ENCODE data around the gene EFCAB7.

Gene EFCAB7

GRCh38 chr1:63522891-63523728 lies at the start of gene EFCAB7, which contains the start of gene ITGB3BP:
Gene EFCAB7, plus strand, starts transcription at chr1:63523525. Its CDS starts 2,048 bp downstream, at chr1:63525573.
Gene ITGB3BP, minus strand, starts transcription at chr1:63523225. Its CDS starts 92 bp downstream, at chr1:63523133.
- H3K4me1 Mint-ChIP-seq, result peaks cover 35% of the 10 kb centered on the region
- H3K27ac Mint-ChIP-seq, result peak within 1 kb of the TSS; percentile 98 to 99
- ATAC-seq, result peak; percentile 96
- no peaks in the 10 kb centered on the region for H3K9me3 Mint-ChIP-seq
- peak within 1 kb of the TSS; percentile 93 to 100 for H3K4me3 Mint-ChIP-seq
- H3K27me3 Mint-ChIP-seq, result no peaks in the 10 kb centered on the region
- peak; percentile 87 to 89 for DNase-seq

GRCh38 chr1:63475761-63476160 lies 47.6 kb upstream of the EFCAB7 start:
- H3K27me3 Mint-ChIP-seq, result no peaks in the 10 kb centered on the region
- no peaks in the 10 kb centered on the region for H3K4me1 Mint-ChIP-seq
- no peak overlapping the region for H3K4me3 Mint-ChIP-seq
- DNase-seq (no peak), ATAC-seq (no peak)
- no peaks in the 10 kb centered on the region for H3K9me3 Mint-ChIP-seq
- no peak overlapping the region for H3K27ac Mint-ChIP-seq

- no peaks in the 10 kb centered on the region for H3K9me3 Mint-ChIP-seq
- no peak overlapping the region for H3K27ac Mint-ChIP-seq
- no peak overlapping the region for H3K4me3 Mint-ChIP-seq
- no peak for DNase-seq
- H3K4me1 Mint-ChIP-seq, result no peaks in the 10 kb centered on the region
- no peaks in the 10 kb centered on the region for H3K27me3 Mint-ChIP-seq
- no peak for ATAC-seq
Measured at GRCh38 chr1:63480057-63480456, 43.3 kb upstream of the EFCAB7 start.

- Mint-ChIP-seq H3K9me3 (no peaks in the 10 kb centered on the region), H3K27ac (no peak overlapping the region)
- ATAC-seq, result no peak
Measured at GRCh38 chr1:63486629-63487028, 36.7 kb upstream of the EFCAB7 start.

GRCh38 chr1:63487336-63488065 lies 35.8 kb upstream of the EFCAB7 start:
- no peak overlapping the region for H3K27ac Mint-ChIP-seq
- no peaks in the 10 kb centered on the region for H3K27me3 Mint-ChIP-seq
- no peaks in the 10 kb centered on the region for H3K9me3 Mint-ChIP-seq
- no peak for DNase-seq
- no peak for ATAC-seq
- no peak overlapping the region for H3K4me3 Mint-ChIP-seq
- H3K4me1 Mint-ChIP-seq, result no peaks in the 10 kb centered on the region

More at GRCh38 chr1:63486629-63487028, 36.7 kb upstream of the EFCAB7 start:
- no peaks in the 10 kb centered on the region for H3K27me3 Mint-ChIP-seq
- H3K4me1 Mint-ChIP-seq, result no peaks in the 10 kb centered on the region
- no peak overlapping the region for H3K4me3 Mint-ChIP-seq
- no peak for DNase-seq

- ATAC-seq (no peak), DNase-seq (no peak)
- H3K27ac Mint-ChIP-seq, result no peak overlapping the region
- peaks cover 7% of the 10 kb centered on the region for H3K4me1 Mint-ChIP-seq
- H3K27me3 Mint-ChIP-seq, result no peaks in the 10 kb centered on the region
- no peak overlapping the region for H3K4me3 Mint-ChIP-seq
- H3K9me3 Mint-ChIP-seq, result no peaks in the 10 kb centered on the region
Measured at GRCh38 chr1:63497577-63497976, 25.7 kb upstream of the EFCAB7 start.

- H3K4me1 Mint-ChIP-seq, result peaks cover 7% of the 10 kb centered on the region
- H3K27ac Mint-ChIP-seq, result no peak overlapping the region
- no peak for DNase-seq
- no peak for ATAC-seq
- H3K4me3 Mint-ChIP-seq, result no peak overlapping the region
- no peaks in the 10 kb centered on the region for H3K9me3 Mint-ChIP-seq
- no peaks in the 10 kb centered on the region for H3K27me3 Mint-ChIP-seq
Measured at GRCh38 chr1:63498106-63498505, 25.2 kb upstream of the EFCAB7 start.

GRCh38 chr1:63501256-63501655 lies 22.1 kb upstream of the EFCAB7 start:
- Mint-ChIP-seq H3K4me3 (no peak overlapping the region), H3K4me1 (peaks cover 7% of the 10 kb centered on the region), H3K27ac (no peak overlapping the region), H3K27me3 (no peaks in the 10 kb centered on the region), H3K9me3 (peaks cover 0 to 9% of the 10 kb centered on the region in 2 donors)
- no peak for DNase-seq
- ATAC-seq, result no peak

- ATAC-seq (no peak), DNase-seq (no peak)
- no peak overlapping the region for H3K27ac Mint-ChIP-seq
- H3K4me1 Mint-ChIP-seq, result no peaks in the 10 kb centered on the region
- no peak overlapping the region for H3K4me3 Mint-ChIP-seq
- no peaks in the 10 kb centered on the region for H3K27me3 Mint-ChIP-seq
- peaks cover 0 to 9% of the 10 kb centered on the region in 2 donors for H3K9me3 Mint-ChIP-seq
Measured at GRCh38 chr1:63506782-63507181, 16.5 kb upstream of the EFCAB7 start.

- Mint-ChIP-seq H3K9me3 (peaks cover 0 to 9% of the 10 kb centered on the region in 2 donors), H3K27me3 (no peaks in the 10 kb centered on the region), H3K4me3 (no peak overlapping the region), H3K4me1 (no peaks in the 10 kb centered on the region), H3K27ac (no peak overlapping the region)
- ATAC-seq, result no peak
- no peak for DNase-seq
Measured at GRCh38 chr1:63509718-63510117, 13.6 kb upstream of the EFCAB7 start.

GRCh38 chr1:63512584-63512983 lies 10.7 kb upstream of the EFCAB7 start:
- ATAC-seq (no peak), DNase-seq (no peak)
- Mint-ChIP-seq H3K27me3 (no peaks in the 10 kb centered on the region), H3K27ac (no peak overlapping the region), H3K4me1 (no peaks in the 10 kb centered on the region), H3K4me3 (no peak overlapping the region), H3K9me3 (no peaks in the 10 kb centered on the region)

GRCh38 chr1:63516629-63517028 lies 6.7 kb upstream of the EFCAB7 start:
- DNase-seq (no peak), ATAC-seq (no peak)
- no peaks in the 10 kb centered on the region for H3K27me3 Mint-ChIP-seq
- H3K27ac Mint-ChIP-seq, result no peak overlapping the region
- no peak overlapping the region for H3K4me3 Mint-ChIP-seq
- peaks cover 19% of the 10 kb centered on the region for H3K4me1 Mint-ChIP-seq
- H3K9me3 Mint-ChIP-seq, result no peaks in the 10 kb centered on the region

- Mint-ChIP-seq H3K9me3 (no peaks in the 10 kb centered on the region), H3K27me3 (no peaks in the 10 kb centered on the region), H3K4me3 (peak overlapping the region; percentile 93 to 100), H3K4me1 (peaks cover 35% of the 10 kb centered on the region), H3K27ac (peak overlapping the region; percentile 98 to 99)
- DNase-seq (no peak), ATAC-seq (peak; percentile 24)
Measured at GRCh38 chr1:63523738-63524137, 413 bp downstream of the EFCAB7 start.

- no peaks in the 10 kb centered on the region for H3K27me3 Mint-ChIP-seq
- H3K9me3 Mint-ChIP-seq, result no peaks in the 10 kb centered on the region
- no peak for DNase-seq
- peaks cover 35% of the 10 kb centered on the region for H3K4me1 Mint-ChIP-seq
- peak overlapping the region; percentile 98 to 99 for H3K27ac Mint-ChIP-seq
- H3K4me3 Mint-ChIP-seq, result peak overlapping the region; percentile 93 to 100
- ATAC-seq, result no peak
Measured at GRCh38 chr1:63524201-63524600, 876 bp downstream of the EFCAB7 start.

- ATAC-seq (no peak), DNase-seq (no peak)
- no peaks in the 10 kb centered on the region for H3K27me3 Mint-ChIP-seq
- H3K27ac Mint-ChIP-seq, result no peak overlapping the region
- no peaks in the 10 kb centered on the region for H3K4me1 Mint-ChIP-seq
- no peaks in the 10 kb centered on the region for H3K9me3 Mint-ChIP-seq
- no peak overlapping the region for H3K4me3 Mint-ChIP-seq
Measured at GRCh38 chr1:63532727-63533126, 9.4 kb downstream of the EFCAB7 start.

GRCh38 chr1:63533931-63534330 lies 10.6 kb downstream of the EFCAB7 start:
- Mint-ChIP-seq H3K4me1 (no peaks in the 10 kb centered on the region), H3K4me3 (no peak overlapping the region), H3K9me3 (no peaks in the 10 kb centered on the region), H3K27ac (no peak overlapping the region), H3K27me3 (no peaks in the 10 kb centered on the region)
- DNase-seq (no peak), ATAC-seq (no peak)
